GM23338 (cell line): ENCODE results near the gene AP3D1. TPM values are rescaled to one million over a fixed set of nuclear protein-coding genes. Genes with fewer than 3 reads are reported as not detected.

ENCODE experiments used
- ATAC-seq: fragments of 200-7000 bp; cut with Tn5 transposase; 3 replicates; pipeline ENCODE4 v1.9.1; 2020
- DNase-seq: peaks from one replicate; pipeline ENCODE4 v3.0.0-alpha.2; 2015; ENCODE audit warnings: low spot score
- H2AFZ ChIP-seq: fragments of 200-600 bp; sonication (generic); 2 replicates; pipeline ENCODE4 v1.8.0; 2016; ENCODE audit warnings: antibody characterized with exemption, mild to moderate bottlenecking, moderate library complexity
- H3F3A ChIP-seq: fragments of 200-600 bp; sonication (generic); replicated peaks from 2 replicates; pipeline ENCODE4 v1.8.0; 2017; ENCODE audit warnings: antibody characterized with exemption, mixed run types, low read depth
- H3K27ac ChIP-seq: fragments of 200-600 bp; sonication (generic); 2 replicates; pipeline ENCODE4 v1.6.1; 2016; ENCODE audit warnings: low read depth
- H3K27me3 ChIP-seq: fragments of 200-600 bp; sonication (generic); 2 replicates; pipeline ENCODE4 v1.8.0; 2016; ENCODE audit warnings: mild to moderate bottlenecking, mixed run types, moderate library complexity; ENCODE audit not compliant: insufficient read depth
- H3K36me3 ChIP-seq: fragments of 200-600 bp; sonication (generic); 2 replicates; pipeline ENCODE4 v1.8.0; 2016; ENCODE audit warnings: mild to moderate bottlenecking; ENCODE audit not compliant: insufficient read depth
- H3K4me1 ChIP-seq: fragments of 200-600 bp; sonication (generic); 2 replicates; pipeline ENCODE4 v1.8.0; 2016; ENCODE audit warnings: mild to moderate bottlenecking, moderate library complexity; ENCODE audit not compliant: insufficient read depth
- H3K4me2 ChIP-seq: fragments of 200-600 bp; sonication (generic); 2 replicates; pipeline ENCODE4 v1.7.1; 2017; ENCODE audit warnings: mixed run types
- H3K4me3 ChIP-seq: fragments of 200-600 bp; sonication (generic); 2 replicates; pipeline ENCODE4 v1.6.1; 2016; ENCODE audit warnings: mixed run types
- H3K79me2 ChIP-seq: fragments of 200-600 bp; sonication (generic); replicated peaks from 2 replicates; pipeline ENCODE4 v1.8.0; 2017; ENCODE audit warnings: mild to moderate bottlenecking; ENCODE audit not compliant: insufficient read depth
- H3K9me2 ChIP-seq: fragments of 200-600 bp; sonication (generic); 2 replicates; pipeline ENCODE4 v1.8.0; 2017; ENCODE audit not compliant: insufficient read depth
- H4K20me1 ChIP-seq: fragments of 200-600 bp; sonication (generic); replicated peaks from 2 replicates; pipeline ENCODE4 v1.8.0; 2017; ENCODE audit warnings: mild to moderate bottlenecking; ENCODE audit not compliant: insufficient read depth
- H3K27ac Mint-ChIP-seq: 2 replicates; pipeline ENCODE4 v1.8.0; 2020; ENCODE audit warnings: inconsistent platforms, mild to moderate bottlenecking, moderate library complexity, mixed read lengths
- H3K27me3 Mint-ChIP-seq: 3 replicates; pipeline ENCODE4 v1.8.0; 2022; ENCODE audit warnings: low read depth, mild to moderate bottlenecking, moderate library complexity, mixed read lengths, inconsistent platforms; ENCODE audit not compliant: insufficient read depth, poor library complexity
- H3K36me3 Mint-ChIP-seq: 3 replicates; pipeline ENCODE4 v1.8.0; 2021; ENCODE audit warnings: low read depth, mild to moderate bottlenecking, inconsistent platforms, moderate library complexity, mixed read lengths
- H3K4me1 Mint-ChIP-seq: 3 replicates; pipeline ENCODE4 v1.8.0; 2020; ENCODE audit warnings: mild to moderate bottlenecking, inconsistent platforms, mixed read lengths
- H3K4me3 Mint-ChIP-seq: 3 replicates; pipeline ENCODE4 v1.8.0; 2021; ENCODE audit warnings: moderate library complexity, mild to moderate bottlenecking, inconsistent platforms, mixed read lengths
- H3K9me3 Mint-ChIP-seq: 3 replicates; pipeline ENCODE4 v1.8.0; 2020; ENCODE audit warnings: moderate library complexity, mild to moderate bottlenecking, inconsistent platforms, mixed read lengths
- CREB1 ChIP-seq: fragments of 250-450 bp; sonication (Bioruptor Pico); IDR thresholded peaks from 2 replicates; pipeline ENCODE4 v1.5.0; 2020; ENCODE audit warnings: low read depth, mild to moderate bottlenecking, moderate library complexity
- EZH2 ChIP-seq: fragments of 200-600 bp; sonication (generic); IDR thresholded peaks from one replicate; pipeline ENCODE4 v1.8.0; 2017; ENCODE audit warnings: antibody characterized with exemption, mild to moderate bottlenecking, low read depth; ENCODE audit not compliant: unreplicated experiment
- EZH2phosphoT487 ChIP-seq: fragments of 200-600 bp; sonication (generic); IDR thresholded peaks from one replicate; pipeline ENCODE4 v1.8.1; 2018; ENCODE audit warnings: antibody characterized with exemption; ENCODE audit not compliant: unreplicated experiment
- JUNB ChIP-seq: IDR thresholded peaks from one replicate; pipeline ENCODE4 v1.6.1; 2016; ENCODE audit warnings: antibody characterized with exemption; ENCODE audit not compliant: unreplicated experiment
- NANOG ChIP-seq: IDR thresholded peaks from 2 replicates; pipeline ENCODE4 v1.6.1; 2016; ENCODE audit warnings: antibody characterized with exemption, borderline replicate concordance
- POLR2AphosphoS5 ChIP-seq: IDR thresholded peaks from 2 replicates; pipeline ENCODE4 v1.6.1; 2016; ENCODE audit warnings: antibody characterized with exemption, low read depth
- REST ChIP-seq: IDR thresholded peaks from one replicate; pipeline ENCODE4 v1.6.1; 2018; ENCODE audit warnings: antibody characterized with exemption; ENCODE audit not compliant: unreplicated experiment
- STAT1 ChIP-seq: IDR thresholded peaks from one replicate; pipeline ENCODE4 v1.6.1; 2016; ENCODE audit warnings: antibody characterized with exemption; ENCODE audit not compliant: unreplicated experiment
- ZNF114 ChIP-seq: fragments of 250-450 bp; sonication (Bioruptor Pico); IDR thresholded peaks from 2 replicates; pipeline ENCODE4 v1.5.0; 2020; ENCODE audit warnings: mild to moderate bottlenecking, moderate library complexity
- ZNF331 ChIP-seq: fragments of 250-450 bp; sonication (Bioruptor Pico); IDR thresholded peaks from 2 replicates; pipeline ENCODE4 v1.5.0; 2020; ENCODE audit warnings: low read depth, mild to moderate bottlenecking, moderate library complexity
- ZNF462 ChIP-seq: fragments of 250-450 bp; sonication (Bioruptor Pico); IDR thresholded peaks from 2 replicates; pipeline ENCODE4 v1.5.0; 2020; ENCODE audit warnings: mild to moderate bottlenecking, moderate library complexity
- polyA plus RNA-seq: library from polyadenylated mRNA; unstranded; fragments of >200 nt; fragmentation: Nextera tagmentation; extraction: Ambion mirVana; gene quantifications from 2 replicates; pipeline ENCODE4 v1.2.1, GENCODE V29; 2016
- total RNA-seq: library from RNA; depleted of rRNA; stranded (reverse); fragments of >200 nt; shearing (Covaris generic); gene quantifications from 2 replicates; pipeline ENCODE4 v1.2.3, GENCODE V29; 2014
- TF ChIP-seq, protein P1 (sequence below): IDR thresholded peaks from 2 replicates; pipeline ENCODE4 v1.6.1; 2016; ENCODE audit warnings: antibody characterized with exemption
- TF ChIP-seq, protein P2 (sequence below), 2 experiments: fragments of 200-600 bp in 1 of 2; sonication (generic) in 1 of 2; conservative IDR thresholded peaks; 2 replicates each; pipeline versions ENCODE4 v1.5.1 to v1.6.1; 2016 to 2017; ENCODE audit warnings: antibody characterized with exemption in 2 of 2, low read depth in 2 of 2, mild to moderate bottlenecking in 2 of 2, moderate library complexity in 1 of 2

AP3D1 gene
- total and polyA plus RNA-seq, 2 experiments from 2014 or later = 101 to 236 TPM

- no peak overlapping the region for H3K4me3 ChIP-seq
- peaks cover 29% of the 10 kb centered on the region for H3K36me3 Mint-ChIP-seq
- no peaks in the 10 kb centered on the region; the same call in none of the 2 replicates for H4K20me1 ChIP-seq
- H3K79me2 ChIP-seq = peaks cover 30% of the 10 kb centered on the region
- peaks cover 3% of the 10 kb centered on the region; the same call in 1 of the 3 replicates for H3K4me1 Mint-ChIP-seq
- no peaks in the 10 kb centered on the region for H3K9me2 ChIP-seq
- no peaks in the 10 kb centered on the region for H3K9me3 Mint-ChIP-seq
- H3K27me3 Mint-ChIP-seq = peaks cover 4% of the 10 kb centered on the region
- H3F3A ChIP-seq = no peaks in the 10 kb centered on the region
- no peaks in the 10 kb centered on the region for H3K27me3 ChIP-seq
- TF ChIP-seq JUNB (no peak), CREB1 (CRISPR knock-in tag) (no peak), ZNF462 (CRISPR knock-in tag) (no peak), POLR2AphosphoS5 (no peak), REST (no peak), ZNF114 (CRISPR knock-in tag) (no peak), ZNF331 (CRISPR knock-in tag) (no peak), EZH2 (no peak), NANOG (no peak), EZH2phosphoT487 (no peak), STAT1 (no peak)
- TF ChIP-seq, protein P1, sequence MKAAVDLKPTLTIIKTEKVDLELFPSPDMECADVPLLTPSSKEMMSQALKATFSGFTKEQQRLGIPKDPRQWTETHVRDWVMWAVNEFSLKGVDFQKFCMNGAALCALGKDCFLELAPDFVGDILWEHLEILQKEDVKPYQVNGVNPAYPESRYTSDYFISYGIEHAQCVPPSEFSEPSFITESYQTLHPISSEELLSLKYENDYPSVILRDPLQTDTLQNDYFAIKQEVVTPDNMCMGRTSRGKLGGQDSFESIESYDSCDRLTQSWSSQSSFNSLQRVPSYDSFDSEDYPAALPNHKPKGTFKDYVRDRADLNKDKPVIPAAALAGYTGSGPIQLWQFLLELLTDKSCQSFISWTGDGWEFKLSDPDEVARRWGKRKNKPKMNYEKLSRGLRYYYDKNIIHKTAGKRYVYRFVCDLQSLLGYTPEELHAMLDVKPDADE = no peak
- TF ChIP-seq, protein P2, sequence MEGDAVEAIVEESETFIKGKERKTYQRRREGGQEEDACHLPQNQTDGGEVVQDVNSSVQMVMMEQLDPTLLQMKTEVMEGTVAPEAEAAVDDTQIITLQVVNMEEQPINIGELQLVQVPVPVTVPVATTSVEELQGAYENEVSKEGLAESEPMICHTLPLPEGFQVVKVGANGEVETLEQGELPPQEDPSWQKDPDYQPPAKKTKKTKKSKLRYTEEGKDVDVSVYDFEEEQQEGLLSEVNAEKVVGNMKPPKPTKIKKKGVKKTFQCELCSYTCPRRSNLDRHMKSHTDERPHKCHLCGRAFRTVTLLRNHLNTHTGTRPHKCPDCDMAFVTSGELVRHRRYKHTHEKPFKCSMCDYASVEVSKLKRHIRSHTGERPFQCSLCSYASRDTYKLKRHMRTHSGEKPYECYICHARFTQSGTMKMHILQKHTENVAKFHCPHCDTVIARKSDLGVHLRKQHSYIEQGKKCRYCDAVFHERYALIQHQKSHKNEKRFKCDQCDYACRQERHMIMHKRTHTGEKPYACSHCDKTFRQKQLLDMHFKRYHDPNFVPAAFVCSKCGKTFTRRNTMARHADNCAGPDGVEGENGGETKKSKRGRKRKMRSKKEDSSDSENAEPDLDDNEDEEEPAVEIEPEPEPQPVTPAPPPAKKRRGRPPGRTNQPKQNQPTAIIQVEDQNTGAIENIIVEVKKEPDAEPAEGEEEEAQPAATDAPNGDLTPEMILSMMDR (conservative IDR thresholded peaks at IDR 0.05; ENCODE audit: low read depth in 2 of 2) = no peak
- H3K36me3 ChIP-seq = peaks cover 3% of the 10 kb centered on the region; the same call in 1 of the 2 replicates
- no peak for ATAC-seq
- H3K4me2 ChIP-seq = no peak overlapping the region
- H3K27ac ChIP-seq = no peak overlapping the region; the same call in 1 of the 2 replicates
- H3K27ac Mint-ChIP-seq = no peak overlapping the region
- no peak overlapping the region for H2AFZ ChIP-seq
- H3K4me3 Mint-ChIP-seq = no peak overlapping the region
- DNase-seq = no peak
- H3K4me1 ChIP-seq = no peaks in the 10 kb centered on the region
These were observed 42.4 kb upstream of the AP3D1 start for GRCh38 chr19:2193807-2194206.
